Right cardiac atrium (tissue), 5 donors: ENCODE measurements around the gene DSCAML1. TPM values are rescaled to one million over a fixed set of nuclear protein-coding genes. Genes with fewer than 3 reads are reported as not detected.

Source experiments
- ATAC-seq, 2 donors: fragments of 200-7000 bp; cut with Tn5 transposase; one replicate each; pipeline versions ENCODE4 v1.8.0 to v1.9.1; 2020; ENCODE audit warnings: moderate library complexity in 2 of 2, mild to moderate bottlenecking in 1 of 2
- DNase-seq, 3 donors: peaks; one replicate each; pipeline ENCODE4 v3.0.0-alpha.2; 2020
- H3K27ac ChIP-seq: one replicate; pipeline ENCODE4 v1.5.1; 2013; ENCODE audit warnings: mild to moderate bottlenecking, low read length, control low read depth, moderate library complexity
- H3K27me3 ChIP-seq: one replicate; pipeline ENCODE4 v1.6.1; 2013; ENCODE audit not compliant: control insufficient read depth, insufficient read depth
- H3K4me1 ChIP-seq: one replicate; pipeline ENCODE4 v1.6.1; 2013; ENCODE audit warnings: low read length; ENCODE audit not compliant: control insufficient read depth, insufficient read depth
- H3K4me3 ChIP-seq: one replicate; pipeline ENCODE4 v1.5.1; 2013; ENCODE audit warnings: low read length, control low read depth
- H3K9me3 ChIP-seq: one replicate; pipeline ENCODE4 v1.6.1; 2013; ENCODE audit warnings: low read length; ENCODE audit not compliant: control insufficient read depth
- WGBS: extraction: QIAGEN DNeasy Blood & Tissue Kit; methylation state at CpG from one replicate; pipeline ENCODE4 v1.1.7; 2013; 5-methylcytosine and 5-hydroxymethylcytosine counted together
- intact Hi-C, 4 donors: fragments of 100-400 bp; cut with DNase I; formaldehyde crosslinking; loops; one replicate each; pipeline versions ENCODE4 v1.11.0 to v1.14.0; 2022 to 2023
- polyA plus RNA-seq: library from polyadenylated mRNA; stranded (reverse); fragments of 200-250 nt; gene quantifications from one replicate; pipeline ENCODE4 v1.2.3, GENCODE V29; 2013
- total RNA-seq, 4 donors: library from RNA; stranded (reverse); fragmentation: NEBNext Ultra II Directional; extraction: Animal tissue kit (Norgen Biotek cat#: 25700); gene quantifications; one replicate each; pipeline ENCODE4 v1.2.1, GENCODE V29; 2021
- donor health status: healthy with polysubstance abuse.
- donor health status: DM: no; HTN: yes; CAD: no.
- donor health status: DM: no; HTN: no; CAD: no.
- donor health status: DM: no; HTN: yes; CAD: no; lungs with severe emphysema.
- donor health status: DM: yes; HTN: yes; CAD: no.

The DSCAML1 gene
- total and polyA plus RNA-seq, 5 donors = 0.45 to 1.4 (median 0.96) TPM

DNA sequence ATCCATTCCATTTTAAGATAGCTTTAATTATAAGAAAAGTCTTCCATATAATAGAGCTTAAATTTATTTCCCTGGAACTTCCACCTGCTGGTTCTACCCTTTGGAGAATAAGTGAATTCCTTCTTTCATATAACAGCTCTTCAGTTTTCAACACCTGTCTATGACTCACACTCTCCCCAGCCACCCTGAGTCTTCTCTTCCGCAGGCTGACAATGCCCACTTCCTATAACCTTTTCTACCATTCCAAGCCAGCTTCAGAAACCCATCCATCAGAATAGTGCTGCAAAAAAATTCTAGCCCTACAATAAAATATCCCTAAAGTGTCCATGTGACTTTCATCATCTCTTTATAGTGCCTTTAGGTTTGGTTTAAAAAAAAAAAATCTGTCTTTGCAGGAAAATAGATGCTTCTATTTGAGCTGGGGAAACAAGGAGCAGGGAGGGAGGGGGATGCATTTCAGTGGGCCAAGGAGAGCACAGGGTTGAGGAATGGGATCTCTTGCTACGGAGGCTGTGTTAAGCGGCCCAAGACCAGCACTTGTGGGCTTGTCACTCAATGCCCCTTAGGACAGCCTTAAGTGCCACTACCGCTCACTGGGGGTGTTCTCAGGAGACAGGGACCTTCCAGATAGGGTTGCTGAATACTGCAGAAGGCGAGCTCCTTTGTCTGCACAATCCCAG lies 178.6 kb downstream of the DSCAML1 start:
- DNase-seq = no peak
- Histone ChIP-seq H3K4me3 (no peak overlapping the region), H3K27me3 (no peaks in the 10 kb centered on the region), H3K4me1 (no peaks in the 10 kb centered on the region), H3K27ac (no peak overlapping the region), H3K9me3 (no peaks in the 10 kb centered on the region)
- intact Hi-C loops = no loop called here
- no peak for ATAC-seq
- WGBS = 86% methylated on average over 5 of the region's 5 CpGs

- DNase-seq = no peak
- no peak overlapping the region for H3K27ac ChIP-seq
- H3K9me3 ChIP-seq = no peaks in the 10 kb centered on the region
- H3K4me1 ChIP-seq = no peaks in the 10 kb centered on the region
- intact Hi-C loops = no loop called here
- H3K27me3 ChIP-seq = no peaks in the 10 kb centered on the region
- H3K4me3 ChIP-seq = no peak overlapping the region
- no peak for ATAC-seq
- WGBS = 86% methylated on average over 3 of the region's 3 CpGs
These were observed 180.0 kb downstream of the DSCAML1 start for GRCh38 chr11:117616979-117617378.

DNA sequence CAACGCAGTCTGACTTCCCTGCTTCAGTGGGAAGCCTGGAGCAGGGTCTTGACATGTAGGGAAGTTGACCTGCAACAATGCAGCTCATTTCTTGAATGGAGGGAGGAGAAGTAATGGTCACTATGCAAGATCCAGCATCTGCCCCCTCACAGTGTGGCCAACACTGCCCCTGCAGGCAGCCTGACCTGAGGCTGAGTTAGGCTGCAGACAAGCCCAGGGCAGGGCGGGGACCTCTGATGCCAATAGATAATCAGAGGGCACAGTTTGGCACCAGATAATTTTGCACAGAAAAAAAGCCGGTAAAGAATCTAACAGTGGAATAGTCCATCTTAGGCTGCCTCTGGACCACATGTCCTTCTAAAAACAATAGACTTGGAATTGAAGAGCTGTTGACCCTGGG lies 182.3 kb downstream of the DSCAML1 start:
- Histone ChIP-seq H3K4me3 (no peak overlapping the region), H3K9me3 (no peaks in the 10 kb centered on the region), H3K4me1 (no peaks in the 10 kb centered on the region), H3K27me3 (no peaks in the 10 kb centered on the region), H3K27ac (no peak overlapping the region)
- DNase-seq (no peak), ATAC-seq (no peak)
- intact Hi-C loops = no loop called here
- 93% methylated on average over 3 of the region's 3 CpGs for WGBS

DNA sequence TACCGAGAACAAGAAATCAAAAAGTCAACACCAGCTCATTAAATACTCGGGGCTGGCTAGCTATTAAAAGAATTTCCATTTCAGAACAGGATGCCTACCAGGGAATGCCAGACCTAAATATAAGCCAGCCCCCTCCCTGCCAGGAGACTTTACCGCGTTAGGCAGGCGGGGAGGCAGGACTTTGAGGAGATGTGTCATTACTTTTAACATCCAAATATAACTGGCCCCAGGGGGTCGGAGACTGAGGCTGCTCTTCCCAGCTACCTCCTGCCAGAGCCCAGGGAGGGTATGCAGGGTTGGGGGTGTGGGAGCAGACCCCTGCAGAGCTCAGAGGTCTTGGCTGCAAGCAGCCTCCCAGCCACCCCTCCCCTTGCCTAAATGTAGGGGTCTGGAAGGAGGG lies 183.5 kb downstream of the DSCAML1 start:
- intact Hi-C loops = no loop called here
- 40% methylated on average over 6 of the region's 6 CpGs for WGBS
- Histone ChIP-seq H3K9me3 (no peaks in the 10 kb centered on the region), H3K4me1 (no peaks in the 10 kb centered on the region), H3K27me3 (no peaks in the 10 kb centered on the region), H3K4me3 (no peak overlapping the region), H3K27ac (no peak overlapping the region)
- peak; percentile 58 to 61 for ATAC-seq
- DNase-seq = no peak

GRCh38 chr11:117612177-117612576 lies 184.8 kb downstream of the DSCAML1 start:
- 74% methylated on average over 7 of the region's 7 CpGs for WGBS
- H3K4me1 ChIP-seq = no peaks in the 10 kb centered on the region
- no peaks in the 10 kb centered on the region for H3K27me3 ChIP-seq
- no peaks in the 10 kb centered on the region for H3K9me3 ChIP-seq
- DNase-seq (no peak), ATAC-seq (no peak)
- H3K27ac ChIP-seq = no peak overlapping the region
- H3K4me3 ChIP-seq = no peak overlapping the region
- intact Hi-C loops = no loop called here

- Histone ChIP-seq H3K4me3 (no peak overlapping the region), H3K27ac (no peak overlapping the region), H3K9me3 (no peaks in the 10 kb centered on the region), H3K4me1 (no peaks in the 10 kb centered on the region), H3K27me3 (no peaks in the 10 kb centered on the region)
- ATAC-seq (no peak), DNase-seq (no peak)
- 80% methylated on average over 4 of the region's 4 CpGs for WGBS
- intact Hi-C loops = no loop called here
These were observed 186.1 kb downstream of the DSCAML1 start for GRCh38 chr11:117610901-117611300.

DNA sequence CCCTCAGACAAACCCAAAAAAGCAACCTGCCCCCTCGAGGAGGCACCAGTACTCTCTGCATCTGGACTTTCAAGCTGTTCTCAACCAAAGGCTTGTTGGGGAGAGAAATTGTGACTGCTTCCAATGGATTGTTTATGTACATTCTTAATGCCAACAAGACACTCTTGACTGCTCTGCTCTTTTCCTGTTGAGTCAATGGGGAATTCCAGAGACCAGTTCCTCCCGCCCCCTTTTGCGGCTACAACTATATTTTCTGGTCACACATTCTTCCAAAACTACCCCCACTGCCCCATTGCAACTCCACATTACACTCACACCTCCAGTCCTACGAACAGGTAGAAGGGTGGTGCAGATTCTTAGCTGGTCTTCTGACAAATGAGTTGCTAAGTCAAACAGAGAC lies 187.0 kb downstream of the DSCAML1 start:
- no peak for ATAC-seq
- Histone ChIP-seq H3K27me3 (no peaks in the 10 kb centered on the region), H3K27ac (no peak overlapping the region), H3K4me3 (no peak overlapping the region), H3K4me1 (no peaks in the 10 kb centered on the region), H3K9me3 (no peaks in the 10 kb centered on the region)
- no peak for DNase-seq
- WGBS = 68% methylated on average over 4 of the region's 4 CpGs
- intact Hi-C loops = no loop called here

- intact Hi-C loops = no loop called here
- ATAC-seq = no peak
These were observed 189.6 kb downstream of the DSCAML1 start for GRCh38 chr11:117607449-117607848.

GRCh38 chr11:117606790-117607189 lies 190.2 kb downstream of the DSCAML1 start:
- intact Hi-C loops = no loop called here
- Histone ChIP-seq H3K27ac (no peak overlapping the region), H3K4me3 (no peak overlapping the region), H3K27me3 (no peaks in the 10 kb centered on the region), H3K4me1 (peaks cover 2% of the 10 kb centered on the region), H3K9me3 (no peaks in the 10 kb centered on the region)
- ATAC-seq (no peak), DNase-seq (no peak)
- 78% methylated on average over 5 of the region's 5 CpGs for whole genome bisulfite sequencing

More at GRCh38 chr11:117607449-117607848, 189.6 kb downstream of the DSCAML1 start:
- peaks cover 2% of the 10 kb centered on the region for H3K4me1 ChIP-seq
- H3K9me3 ChIP-seq = no peaks in the 10 kb centered on the region
- WGBS = 76% methylated on average over 5 of the region's 5 CpGs
- no peaks in the 10 kb centered on the region for H3K27me3 ChIP-seq
- H3K27ac ChIP-seq = no peak overlapping the region
- DNase-seq = no peak
- no peak overlapping the region for H3K4me3 ChIP-seq

GRCh38 chr11:117606211-117606610 lies 190.8 kb downstream of the DSCAML1 start:
- no peak overlapping the region for H3K4me3 ChIP-seq
- H3K4me1 ChIP-seq = peaks cover 2% of the 10 kb centered on the region
- no peak overlapping the region for H3K27ac ChIP-seq
- H3K9me3 ChIP-seq = no peaks in the 10 kb centered on the region
- DNase-seq (no peak), ATAC-seq (no peak)
- no peaks in the 10 kb centered on the region for H3K27me3 ChIP-seq
- WGBS = 69% methylated on average over 5 of the region's 5 CpGs
- intact Hi-C loops = no loop called here

DNA sequence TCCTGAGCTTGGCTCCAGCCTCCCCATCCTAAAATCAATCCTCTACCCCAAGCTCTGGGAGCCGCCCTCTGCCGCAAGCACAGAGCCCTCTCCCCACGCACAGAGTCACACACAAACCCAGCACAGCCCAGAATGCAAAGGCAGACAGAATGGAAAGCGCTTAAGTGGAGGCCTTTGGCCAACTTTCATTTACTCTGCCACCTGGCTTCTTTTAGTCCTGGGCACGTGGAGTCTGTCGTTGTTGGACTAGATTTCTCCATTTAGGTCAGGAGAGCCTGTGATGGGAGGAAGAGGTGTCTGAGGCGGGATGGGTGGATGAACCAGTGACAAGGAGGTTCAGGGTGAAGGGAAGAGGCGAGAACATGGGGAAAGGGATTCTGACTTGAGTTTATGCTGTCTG lies 191.7 kb downstream of the DSCAML1 start:
- no peak overlapping the region for H3K4me3 ChIP-seq
- intact Hi-C loops = no loop called here
- 94% methylated on average over 8 of the region's 8 CpGs for WGBS
- no peaks in the 10 kb centered on the region for H3K9me3 ChIP-seq
- H3K4me1 ChIP-seq = peaks cover 2% of the 10 kb centered on the region
- DNase-seq (no peak), ATAC-seq (no peak)
- no peak overlapping the region for H3K27ac ChIP-seq
- H3K27me3 ChIP-seq = no peaks in the 10 kb centered on the region
